ENCODE results near the gene BARHL1.

The BARHL1 gene

GRCh38 chr9:132626285-132626684, 43.9 kb downstream of the BARHL1 start:
- no peak for DNase-seq

- no peak for DNase-seq
Observed at GRCh38 chr9:132627106-132627505, 44.7 kb downstream of the BARHL1 start.

GRCh38 chr9:132627594-132627993, 45.2 kb downstream of the BARHL1 start:
- DNase-seq = no peak

DNA sequence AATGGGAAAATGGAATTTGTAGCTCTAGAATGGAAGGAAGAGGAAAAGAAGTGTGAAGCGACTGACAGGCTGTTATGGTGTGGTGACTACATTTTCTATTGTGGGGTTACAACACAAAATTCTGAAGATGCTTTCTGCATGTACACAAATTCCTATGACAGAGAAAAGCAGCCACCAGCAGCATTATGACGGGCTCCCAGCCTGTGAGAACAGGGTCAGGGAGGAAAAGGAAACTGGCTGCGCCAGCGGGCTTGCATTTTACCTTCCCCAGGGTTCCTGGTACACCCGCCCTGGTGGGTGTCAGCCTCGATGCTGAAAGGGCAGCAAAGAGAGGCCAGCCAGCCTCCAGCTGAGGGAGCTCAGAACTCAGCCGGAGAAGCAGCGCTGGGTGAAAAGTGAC, 46.3 kb downstream of the BARHL1 start:
- DNase-seq = no peak

GRCh38 chr9:132630116-132630515, 47.7 kb downstream of the BARHL1 start:
- no peak for DNase-seq

GRCh38 chr9:132630811-132631210, 48.4 kb downstream of the BARHL1 start:
- DNase-seq = no peak

GRCh38 chr9:132631280-132631679, 48.9 kb downstream of the BARHL1 start:
- no peak for DNase-seq

DNA sequence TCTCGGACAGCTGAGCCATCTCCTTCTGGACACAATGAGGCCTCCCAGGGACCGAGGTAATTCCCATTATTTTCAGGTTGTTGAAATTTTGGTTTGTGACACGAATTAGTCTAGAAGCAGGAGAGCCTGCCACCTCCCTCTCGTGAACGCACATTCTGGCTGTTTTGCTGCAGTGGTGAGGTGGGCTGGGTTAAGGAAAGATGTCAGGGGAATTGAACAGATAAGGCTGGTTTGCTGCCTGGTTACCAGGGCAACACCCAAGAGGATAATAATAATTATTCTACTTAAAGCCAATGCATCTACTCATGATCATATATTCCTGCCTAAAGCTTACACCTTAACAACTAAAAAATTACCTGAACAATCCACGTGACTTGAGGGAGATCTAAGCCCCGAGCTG, 49.3 kb downstream of the BARHL1 start:
- no peak for DNase-seq

DNA sequence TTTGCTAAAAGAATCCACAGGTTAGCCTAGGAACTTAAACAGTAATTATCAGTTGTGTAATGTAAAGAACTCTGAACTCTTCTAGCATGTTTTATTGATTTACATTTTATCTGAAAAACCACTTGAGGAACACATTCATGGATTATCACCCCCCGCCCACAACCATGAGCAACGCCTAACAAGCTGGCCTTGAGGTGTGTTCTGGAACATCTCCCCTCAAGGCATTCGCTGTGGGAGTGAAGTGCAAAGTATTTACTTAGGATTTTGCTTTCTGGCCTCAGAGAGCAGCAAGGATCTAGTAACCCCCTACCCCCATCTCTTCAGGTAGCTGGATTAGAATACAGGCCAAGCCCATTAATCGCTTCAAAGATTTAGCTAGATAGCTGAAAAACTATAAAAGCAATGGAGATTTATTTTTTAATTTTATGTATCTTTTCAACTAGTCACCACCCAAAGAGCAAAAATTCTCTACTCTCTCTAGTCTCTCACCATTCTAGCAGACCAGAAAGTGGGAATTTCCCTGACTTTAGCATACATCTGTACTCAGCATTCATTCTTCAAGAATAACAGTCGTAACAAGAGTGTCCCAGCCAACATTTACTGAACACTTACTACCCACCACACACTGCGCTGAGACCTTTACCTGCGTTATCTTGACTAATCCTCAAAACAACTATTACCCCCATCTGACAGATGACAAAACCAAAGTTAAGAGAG, 50.2 kb downstream of the BARHL1 start:
- DNase-seq = no peak

GRCh38 chr9:132634327-132634726, 51.9 kb downstream of the BARHL1 start:
- DNase-seq = no peak

- DNase-seq = no peak
Observed at GRCh38 chr9:132637351-132637750, 54.9 kb downstream of the BARHL1 start.

DNA sequence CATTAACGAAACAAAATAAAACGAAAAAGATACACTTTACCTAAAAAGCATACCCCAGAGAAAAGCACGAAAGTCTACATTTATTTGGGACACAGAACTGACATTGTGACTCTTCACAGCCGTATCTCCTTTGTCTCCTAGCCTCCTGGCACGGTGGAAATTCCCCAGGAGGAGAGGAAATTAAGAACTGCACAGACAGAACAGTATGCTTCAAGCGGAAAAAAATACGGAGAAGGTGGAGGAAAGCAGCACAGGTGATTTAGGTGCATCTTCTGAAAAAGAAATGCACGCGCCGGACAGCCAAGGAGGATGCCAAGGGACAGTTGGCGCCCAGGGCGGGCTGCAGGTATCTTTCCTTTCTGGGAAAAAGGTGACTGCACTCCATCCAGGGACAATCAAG, 55.4 kb downstream of the BARHL1 start:
- no peak for DNase-seq

DNA sequence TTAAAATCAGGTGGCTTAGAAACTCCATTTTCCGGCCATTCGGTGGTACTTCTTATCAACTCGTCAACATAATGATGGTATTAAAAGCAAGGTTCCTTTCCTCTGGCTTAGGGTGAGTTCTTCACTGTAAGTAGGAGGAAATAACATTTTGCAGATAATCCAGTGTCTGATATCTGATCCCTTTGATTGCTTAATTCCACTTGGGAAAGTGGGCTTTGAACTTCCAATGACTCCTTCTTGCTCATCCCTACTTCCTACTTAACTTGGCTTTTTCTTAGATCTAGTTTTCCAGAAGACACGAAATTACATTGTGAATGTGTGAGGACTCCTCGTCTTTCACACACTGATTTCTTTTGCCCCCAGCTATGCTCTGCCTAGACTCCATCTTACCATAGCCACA, 55.8 kb downstream of the BARHL1 start:
- no peak for DNase-seq

DNA sequence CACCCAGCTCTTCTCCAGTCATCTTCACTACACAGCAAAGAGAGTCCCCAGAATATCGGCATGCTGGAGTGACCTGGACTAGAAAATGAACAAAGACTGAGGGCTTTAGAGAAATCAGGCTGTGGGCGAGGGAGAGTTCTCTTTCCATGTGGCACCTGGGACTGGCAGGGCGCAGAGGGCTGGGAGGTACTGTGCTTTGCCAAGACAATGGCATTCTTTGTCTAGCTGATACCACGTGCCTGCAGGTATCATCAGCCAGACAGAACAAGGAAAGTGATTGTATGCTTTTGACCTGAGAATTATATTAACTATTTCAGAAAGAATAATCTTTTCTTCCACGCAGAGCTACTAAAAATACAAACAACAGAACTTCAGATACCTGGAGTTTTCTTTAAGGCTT, 56.9 kb downstream of the BARHL1 start:
- DNase-seq = no peak
